Lower leg skin (tissue), 4 donors: ENCODE measurements around the gene URI1. TPM values are rescaled to one million over a fixed set of nuclear protein-coding genes. Genes with fewer than 3 reads are reported as not detected.
A peak's percentile ranks its signal among the peaks of the same experiment; 100 is the strongest.

Source experiments
- DNase-seq, 2 donors: peaks; one replicate each; pipeline ENCODE4 v3.0.0-alpha.2; 2019; ENCODE audit warnings: low spot score in 2 of 2
- H3K4me3 ChIP-seq: fragments of 200-600 bp; sonication (generic); 2 replicates; pipeline ENCODE4 v1.5.1; 2017; ENCODE audit warnings: mild to moderate bottlenecking, low read depth; ENCODE audit not compliant: poor library complexity, severe bottlenecking
- POLR2A ChIP-seq, 2 donors: fragments of 450-650 bp; IDR thresholded peaks; one replicate each; pipeline ENCODE4 v1.6.1; 2016 to 2017; ENCODE audit warnings: antibody characterized with exemption in 2 of 2, mild to moderate bottlenecking in 1 of 2, moderate library complexity in 1 of 2
- WGBS, 2 donors: methylation state at CpG; one replicate each; pipeline ENCODE4 v1.1.5; 2018; 5-methylcytosine and 5-hydroxymethylcytosine counted together
- intact Hi-C: fragments of 100-400 bp; cut with DNase I; formaldehyde crosslinking; loops from one replicate; pipeline ENCODE4 v1.15.0; 2023; ENCODE audit warnings: low total_unique reads
- total RNA-seq, 4 donors: library from RNA; depleted of rRNA; stranded (reverse); fragments of >200 nt; gene quantifications; one replicate each; pipeline ENCODE4 v1.1.0, GENCODE V29; 2016
- TF ChIP-seq, protein P1 (sequence below), 3 donors: fragments of 450-650 bp; IDR thresholded peaks; one replicate each; pipeline ENCODE4 v1.5.1; 2016; ENCODE audit warnings: antibody characterized with exemption in 3 of 3, mild to moderate bottlenecking in 3 of 3, moderate library complexity in 2 of 3

The URI1 gene
- total RNA-seq, 4 donors from 2014 or later = 36.6 to 66.0 (median 53.9) TPM

GRCh38 chr19:30060531-30061222 lies 118.6 kb downstream of the URI1 start:
- intact Hi-C loops = no loop called here
- TF ChIP-seq, protein P1, sequence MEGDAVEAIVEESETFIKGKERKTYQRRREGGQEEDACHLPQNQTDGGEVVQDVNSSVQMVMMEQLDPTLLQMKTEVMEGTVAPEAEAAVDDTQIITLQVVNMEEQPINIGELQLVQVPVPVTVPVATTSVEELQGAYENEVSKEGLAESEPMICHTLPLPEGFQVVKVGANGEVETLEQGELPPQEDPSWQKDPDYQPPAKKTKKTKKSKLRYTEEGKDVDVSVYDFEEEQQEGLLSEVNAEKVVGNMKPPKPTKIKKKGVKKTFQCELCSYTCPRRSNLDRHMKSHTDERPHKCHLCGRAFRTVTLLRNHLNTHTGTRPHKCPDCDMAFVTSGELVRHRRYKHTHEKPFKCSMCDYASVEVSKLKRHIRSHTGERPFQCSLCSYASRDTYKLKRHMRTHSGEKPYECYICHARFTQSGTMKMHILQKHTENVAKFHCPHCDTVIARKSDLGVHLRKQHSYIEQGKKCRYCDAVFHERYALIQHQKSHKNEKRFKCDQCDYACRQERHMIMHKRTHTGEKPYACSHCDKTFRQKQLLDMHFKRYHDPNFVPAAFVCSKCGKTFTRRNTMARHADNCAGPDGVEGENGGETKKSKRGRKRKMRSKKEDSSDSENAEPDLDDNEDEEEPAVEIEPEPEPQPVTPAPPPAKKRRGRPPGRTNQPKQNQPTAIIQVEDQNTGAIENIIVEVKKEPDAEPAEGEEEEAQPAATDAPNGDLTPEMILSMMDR (IDR thresholded peaks at IDR 0.05) = no peak
- no peak for TF ChIP-seq POLR2A (IDR thresholded peaks at IDR 0.05)
- DNase-seq = peak in 1 of 2 donors; percentile 84
- no peak overlapping the region for H3K4me3 ChIP-seq
- 41 to 51% methylated on average over 13 of the region's 13 CpGs for WGBS, 2 donors

- H3K4me3 ChIP-seq = no peak overlapping the region
- TF ChIP-seq, protein P1 (IDR thresholded peaks at IDR 0.05) = no peak
- TF ChIP-seq POLR2A (IDR thresholded peaks at IDR 0.05) = no peak
- 68 to 70% methylated on average over 26 of the region's 26 CpGs for WGBS, 2 donors
- peak in 1 of 2 donors; percentile 26 for DNase-seq
- intact Hi-C loops = no loop called here
Measured at GRCh38 chr19:30061223-30062064, 119.4 kb downstream of the URI1 start.

- WGBS, 2 donors = 63 to 68% methylated on average over 12 to 16 of the region's 16 CpGs
- no peak overlapping the region for H3K4me3 ChIP-seq
- intact Hi-C loops = no loop called here
- DNase-seq = peak in 1 of 2 donors; percentile 69
- TF ChIP-seq, protein P1 (IDR thresholded peaks at IDR 0.05) = no peak
- TF ChIP-seq POLR2A (IDR thresholded peaks at IDR 0.05) = no peak
Measured at GRCh38 chr19:30062065-30062906, 120.2 kb downstream of the URI1 start.

DNA sequence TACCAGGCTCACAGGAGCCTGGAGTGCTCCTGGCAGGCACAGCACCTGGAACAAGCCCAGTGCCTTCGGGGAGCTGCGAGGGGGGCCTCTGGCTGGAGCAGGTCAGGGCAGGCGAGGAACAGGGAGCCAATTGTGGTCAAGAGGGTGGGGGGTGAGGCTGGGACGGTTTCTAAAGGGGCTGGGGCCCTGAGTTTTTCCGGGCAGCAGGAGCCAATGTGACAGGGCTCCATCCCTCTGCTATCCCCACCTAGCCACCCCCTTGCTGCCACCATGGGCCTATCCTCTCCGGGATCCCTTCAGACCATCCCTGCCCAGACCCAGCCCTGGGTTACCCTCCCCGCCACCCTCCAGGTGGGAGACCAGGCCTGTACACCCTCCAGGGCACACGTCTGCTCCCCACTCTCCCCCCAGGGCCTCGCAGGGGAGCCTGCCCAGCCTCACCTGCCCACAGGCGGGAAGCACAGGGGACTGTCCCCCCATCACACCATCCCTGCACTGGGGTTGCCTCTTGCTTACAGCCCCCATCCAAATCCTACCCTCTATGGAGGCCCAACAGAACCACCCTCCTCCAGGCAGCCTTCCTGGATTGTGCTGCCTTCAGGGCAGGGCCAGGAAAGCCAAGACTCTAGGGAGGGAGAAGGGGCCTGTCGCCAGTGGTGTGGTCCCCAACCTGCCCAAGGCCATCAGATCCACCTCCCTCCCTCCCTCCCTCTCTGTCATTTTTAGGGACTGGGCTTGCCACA lies 121.0 kb downstream of the URI1 start:
- peak in 1 of 2 donors; percentile 40 for DNase-seq
- intact Hi-C loops = no loop called here
- 46 to 66% methylated on average over 9 to 10 of the region's 11 CpGs for WGBS, 2 donors
- H3K4me3 ChIP-seq = no peak overlapping the region
- TF ChIP-seq POLR2A (IDR thresholded peaks at IDR 0.05) = no peak
- TF ChIP-seq, protein P1 (IDR thresholded peaks at IDR 0.05) = no peak
